SK-N-MC (cell line): ENCODE results near the gene DZANK1.

Source experiments
- EZH2 ChIP-seq: fragments of 200-600 bp; sonication (generic); IDR thresholded peaks from one replicate; pipeline ENCODE4 v1.6.1; 2017; ENCODE audit warnings: antibody characterized with exemption
- FOXP2 ChIP-seq: optimal IDR thresholded peaks from 2 replicates; pipeline ENCODE3; 2011; ENCODE audit warnings: mild to moderate bottlenecking, moderate library complexity; ENCODE audit not compliant: insufficient read depth; ENCODE audit errors: extremely low read length, control extremely low read depth
- POLR2AphosphoS5 ChIP-seq: IDR thresholded peaks from 2 replicates; pipeline ENCODE4 v1.6.1; 2012; ENCODE audit warnings: mild to moderate bottlenecking, low read depth, low read length, borderline replicate concordance

DNA sequence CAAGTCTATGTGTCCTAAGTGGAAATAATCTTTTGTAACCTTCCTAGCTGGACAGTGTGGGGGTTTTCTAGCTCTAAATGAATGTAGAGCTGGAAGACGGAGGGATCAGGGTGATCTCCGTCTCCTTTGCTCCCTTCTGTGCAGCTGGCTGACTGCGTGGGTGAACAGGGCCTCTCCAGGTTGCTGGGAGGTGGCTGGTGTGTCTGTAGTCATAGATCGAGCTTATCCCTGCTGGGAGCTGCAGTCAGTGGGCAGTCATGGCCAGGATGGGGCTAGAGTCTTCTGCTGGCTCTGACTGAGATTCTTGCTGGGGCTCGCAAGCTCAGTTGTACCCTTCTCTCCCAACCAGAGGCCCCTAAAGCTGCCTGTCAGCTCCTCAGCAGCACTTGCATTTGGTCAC lies 47.3 kb upstream of the DZANK1 start:
- TF ChIP-seq POLR2AphosphoS5, result no peak
- no peak for TF ChIP-seq EZH2
- TF ChIP-seq FOXP2, result no peak
